Activated B cell treated with CpG ODN at 0.5 μM for 24 hours (primary cell): ENCODE measurements around the gene FAXC. TPM values are rescaled to one million over a fixed set of nuclear protein-coding genes. Genes with fewer than 3 reads are reported as not detected.

Source experiments
- ATAC-seq: fragments of 200-7000 bp; cut with Tn5 transposase; one replicate; pipeline ENCODE4 v1.10.0; 2021; ENCODE audit warnings: low read depth, mild to moderate bottlenecking, moderate library complexity
- CTCF ChIA-PET: fragments of 350-600 bp; sonication (Branson Sonifier 250); formaldehyde crosslinking; loops from one replicate; lab custom pipeline; 2021; ENCODE audit warnings: antibody characterized with exemption; lab: Charles Lee
- POLR2A ChIA-PET: fragments of 350-600 bp; sonication (Branson Sonifier 250); formaldehyde crosslinking; loops from one replicate; lab custom pipeline; 2021; ENCODE audit warnings: antibody characterized with exemption; lab: Charles Lee
- DNase-seq: peaks from one replicate; pipeline ENCODE4 v3.0.0; 2022
- H3K27ac Mint-ChIP-seq: one replicate; pipeline ENCODE4 v1.8.0; 2020; ENCODE audit warnings: mixed read lengths
- H3K27me3 Mint-ChIP-seq: one replicate; pipeline ENCODE4 v1.8.0; 2021; ENCODE audit warnings: mixed read lengths
- H3K36me3 Mint-ChIP-seq: one replicate; pipeline ENCODE4 v1.8.0; 2021; ENCODE audit warnings: low read depth, mixed read lengths
- H3K4me1 Mint-ChIP-seq: one replicate; pipeline ENCODE4 v1.8.0; 2021; ENCODE audit warnings: mixed read lengths
- H3K4me3 Mint-ChIP-seq: one replicate; pipeline ENCODE4 v1.8.0; 2020; ENCODE audit warnings: mild to moderate bottlenecking, mixed read lengths
- H3K9me3 Mint-ChIP-seq: one replicate; pipeline ENCODE4 v1.8.0; 2020; ENCODE audit warnings: mixed read lengths
- intact Hi-C: fragments of 100-400 bp; cut with micrococcal nuclease; formaldehyde crosslinking; loops from one replicate; pipeline ENCODE4 v1.15.1; 2024
- total RNA-seq: library from RNA; stranded (reverse); gene quantifications from 2 replicates; pipeline ENCODE4 v1.2.3, GENCODE V29; 2022
- TF ChIP-seq, protein P1 (sequence below): fragments of 200-600 bp; IDR thresholded peaks from one replicate; pipeline ENCODE4 v1.8.0; 2022; ENCODE audit warnings: antibody characterized with exemption, mild to moderate bottlenecking

FAXC gene
- total RNA-seq, 1 donor from 2014 or later = not detected

DNA sequence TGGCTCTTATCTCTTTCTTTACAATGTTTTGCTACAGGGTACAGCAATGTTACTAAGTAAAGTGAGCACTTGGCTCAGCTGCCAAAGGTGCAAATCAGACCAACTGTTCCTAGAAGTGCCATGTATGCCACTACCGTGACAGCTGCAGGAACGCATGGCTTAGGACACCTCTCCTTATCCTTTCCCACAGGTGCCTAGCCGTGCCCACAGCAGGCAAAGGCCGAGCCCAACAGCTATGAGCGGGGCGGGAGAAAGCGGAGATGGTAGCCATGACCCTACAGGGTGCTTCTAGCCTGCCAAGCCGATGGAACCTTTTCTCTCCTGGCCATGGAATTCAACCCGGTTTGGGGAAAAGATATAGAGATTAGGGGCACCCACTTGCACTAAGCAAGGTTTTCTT is 97.1 kb downstream of the FAXC start:
- CTCF ChIA-PET = no interaction called here
- H3K27me3 Mint-ChIP-seq = peaks cover 2% of the 10 kb centered on the region
- H3K4me1 Mint-ChIP-seq = no peaks in the 10 kb centered on the region
- H3K9me3 Mint-ChIP-seq = no peaks in the 10 kb centered on the region
- TF ChIP-seq, protein P1, sequence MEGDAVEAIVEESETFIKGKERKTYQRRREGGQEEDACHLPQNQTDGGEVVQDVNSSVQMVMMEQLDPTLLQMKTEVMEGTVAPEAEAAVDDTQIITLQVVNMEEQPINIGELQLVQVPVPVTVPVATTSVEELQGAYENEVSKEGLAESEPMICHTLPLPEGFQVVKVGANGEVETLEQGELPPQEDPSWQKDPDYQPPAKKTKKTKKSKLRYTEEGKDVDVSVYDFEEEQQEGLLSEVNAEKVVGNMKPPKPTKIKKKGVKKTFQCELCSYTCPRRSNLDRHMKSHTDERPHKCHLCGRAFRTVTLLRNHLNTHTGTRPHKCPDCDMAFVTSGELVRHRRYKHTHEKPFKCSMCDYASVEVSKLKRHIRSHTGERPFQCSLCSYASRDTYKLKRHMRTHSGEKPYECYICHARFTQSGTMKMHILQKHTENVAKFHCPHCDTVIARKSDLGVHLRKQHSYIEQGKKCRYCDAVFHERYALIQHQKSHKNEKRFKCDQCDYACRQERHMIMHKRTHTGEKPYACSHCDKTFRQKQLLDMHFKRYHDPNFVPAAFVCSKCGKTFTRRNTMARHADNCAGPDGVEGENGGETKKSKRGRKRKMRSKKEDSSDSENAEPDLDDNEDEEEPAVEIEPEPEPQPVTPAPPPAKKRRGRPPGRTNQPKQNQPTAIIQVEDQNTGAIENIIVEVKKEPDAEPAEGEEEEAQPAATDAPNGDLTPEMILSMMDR = no peak
- DNase-seq (no peak), ATAC-seq (no peak)
- no peak overlapping the region for H3K27ac Mint-ChIP-seq
- intact Hi-C loops = no loop called here
- POLR2A ChIA-PET = no interaction called here
- no peak overlapping the region for H3K4me3 Mint-ChIP-seq
- H3K36me3 Mint-ChIP-seq = no peaks in the 10 kb centered on the region

GRCh38 chr6:99250476-99250875 is 99.0 kb downstream of the FAXC start:
- H3K4me3 Mint-ChIP-seq = no peak overlapping the region
- no peak for ATAC-seq
- no peaks in the 10 kb centered on the region for H3K36me3 Mint-ChIP-seq
- TF ChIP-seq, protein P1 = no peak
- H3K4me1 Mint-ChIP-seq = no peaks in the 10 kb centered on the region
- POLR2A ChIA-PET = no interaction called here
- DNase-seq = no peak
- H3K27me3 Mint-ChIP-seq = no peaks in the 10 kb centered on the region
- CTCF ChIA-PET = no interaction called here
- no peaks in the 10 kb centered on the region for H3K9me3 Mint-ChIP-seq
- intact Hi-C loops = no loop called here
- no peak overlapping the region for H3K27ac Mint-ChIP-seq

DNA sequence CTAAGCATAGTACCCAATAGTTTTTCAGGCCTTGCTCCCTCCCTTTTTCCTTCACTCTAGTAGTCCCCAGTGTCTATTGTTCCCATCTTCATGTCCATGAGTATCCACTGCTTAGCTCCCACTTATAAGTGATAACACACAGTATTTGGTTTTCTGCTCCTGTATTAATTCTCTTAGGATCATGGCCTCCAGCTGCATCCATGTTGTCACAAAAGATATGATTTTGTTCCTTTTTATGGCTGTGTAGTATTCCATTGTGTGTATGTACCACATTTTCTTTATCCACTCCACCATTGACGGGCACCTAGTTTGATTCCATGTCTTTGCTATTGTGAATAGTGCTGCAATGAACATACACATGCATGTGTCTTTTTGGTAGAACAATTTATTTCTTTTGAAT is 102.9 kb downstream of the FAXC start:
- intact Hi-C loops = no loop called here

GRCh38 chr6:99241905-99242534 is 107.5 kb downstream of the FAXC start:
- no peaks in the 10 kb centered on the region for H3K36me3 Mint-ChIP-seq
- no peaks in the 10 kb centered on the region for H3K4me1 Mint-ChIP-seq
- H3K4me3 Mint-ChIP-seq = no peak overlapping the region
- ATAC-seq (no peak), DNase-seq (no peak)
- CTCF ChIA-PET = interaction anchor here (0.6 kb wide), 1 partner anchor 16 kb away, joined by 4 read pairs; no protein-coding TSS in a partner anchor
- H3K27me3 Mint-ChIP-seq = no peaks in the 10 kb centered on the region
- intact Hi-C loops = no loop called here
- TF ChIP-seq, protein P1 = no peak
- POLR2A ChIA-PET = no interaction called here
- H3K9me3 Mint-ChIP-seq = peaks cover 3% of the 10 kb centered on the region
- H3K27ac Mint-ChIP-seq = no peak overlapping the region

More for the DNA sequence above, 102.9 kb downstream of the FAXC start:
- CTCF ChIA-PET = no interaction called here
- no peak for ATAC-seq
- POLR2A ChIA-PET = no interaction called here
- H3K9me3 Mint-ChIP-seq = no peaks in the 10 kb centered on the region
- no peak for DNase-seq
- no peaks in the 10 kb centered on the region for H3K27me3 Mint-ChIP-seq
- H3K36me3 Mint-ChIP-seq = no peaks in the 10 kb centered on the region
- H3K27ac Mint-ChIP-seq = no peak overlapping the region
- no peak overlapping the region for H3K4me3 Mint-ChIP-seq
- TF ChIP-seq, protein P1 = no peak
- no peaks in the 10 kb centered on the region for H3K4me1 Mint-ChIP-seq

DNA sequence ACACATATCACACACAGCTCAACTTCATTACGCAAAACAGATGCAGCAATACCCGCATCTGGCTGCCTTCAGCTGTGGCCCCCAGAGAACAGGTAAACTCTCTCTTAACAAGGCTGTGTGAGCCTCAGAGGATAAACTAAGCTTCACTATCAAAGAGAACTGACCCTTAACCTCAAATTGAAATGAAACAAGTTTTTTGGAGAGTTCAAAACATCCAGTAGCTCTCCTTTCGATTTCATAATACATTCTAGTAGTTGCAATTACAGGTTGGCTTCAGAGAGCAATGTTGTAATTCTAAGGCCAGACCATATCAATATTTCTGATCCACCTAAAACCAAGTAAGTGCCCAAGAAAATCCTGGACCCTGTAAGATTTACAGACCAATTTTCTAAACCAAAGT is 113.5 kb downstream of the FAXC start:
- CTCF ChIA-PET = no interaction called here
- DNase-seq = no peak
- no peak overlapping the region for H3K27ac Mint-ChIP-seq
- H3K4me1 Mint-ChIP-seq = no peaks in the 10 kb centered on the region
- no peak for ATAC-seq
- peaks cover 15% of the 10 kb centered on the region for H3K27me3 Mint-ChIP-seq
- no peak overlapping the region for H3K4me3 Mint-ChIP-seq
- intact Hi-C loops = no loop called here
- TF ChIP-seq, protein P1 = no peak
- POLR2A ChIA-PET = no interaction called here
- H3K36me3 Mint-ChIP-seq = no peaks in the 10 kb centered on the region
- peaks cover 3% of the 10 kb centered on the region for H3K9me3 Mint-ChIP-seq
